PFSK-1 (cell line): Measurements from ENCODE around the gene SLC2A1.

Source experiments
- POLR2AphosphoS5 ChIP-seq: IDR thresholded peaks from 2 replicates; pipeline ENCODE4 v1.6.1; 2012; ENCODE audit warnings: low read depth, mild to moderate bottlenecking, control low read depth, low read length, moderate library complexity
- REST ChIP-seq, 2 experiments: IDR thresholded peaks; 2 replicates each; pipeline versions ENCODE4 v1.6.1 to v1.8.0; 2011 to 2012; ENCODE audit warnings: low read depth in 2 of 2, low read length in 2 of 2, control low read depth in 1 of 2, inconsistent platforms in 1 of 2, mild to moderate bottlenecking in 1 of 2, moderate library complexity in 1 of 2; ENCODE audit not compliant: insufficient read depth in 1 of 2
- SIN3A ChIP-seq: IDR thresholded peaks from 2 replicates; pipeline ENCODE4 v1.6.1; 2012; ENCODE audit warnings: mild to moderate bottlenecking, low read length, moderate library complexity, borderline replicate concordance; ENCODE audit not compliant: insufficient read depth
- TAF1 ChIP-seq: IDR thresholded peaks from 2 replicates; pipeline ENCODE4 v1.6.1; 2012; ENCODE audit warnings: low read length, control low read depth, borderline replicate concordance; ENCODE audit not compliant: insufficient read depth

- no peak for TF ChIP-seq REST (IDR thresholded peaks at IDR 0.05; ENCODE audit: insufficient read depth in 1 of 2, low read depth in 2 of 2, low read length in 2 of 2)
- no peak for TF ChIP-seq POLR2AphosphoS5
- TF ChIP-seq TAF1: no peak
- no peak for TF ChIP-seq SIN3A
Observed at GRCh38 chr1:42889264-42889663, 69.4 kb downstream of the SLC2A1 start.
